SK-N-SH treated with all-trans-retinoic acid at 6 μM for 48 hours (cell line): ENCODE results near the gene VPS33A.
A peak's percentile ranks its signal among the peaks of the same experiment; 100 is the strongest.
"Not testable (repeated sequence)": the region's sequence is repeated elsewhere in the genome, so short reads cannot be mapped to it uniquely, and the experiment has no call there.

ENCODE experiments used
- ATAC-seq: fragments of 200-7000 bp; cut with Tn5 transposase; 3 replicates; pipeline ENCODE4 v1.9.1; 2020; ENCODE audit warnings: mild to moderate bottlenecking, moderate library complexity
- ARNTL ChIP-seq: fragments of 450-650 bp; formaldehyde crosslinking; IDR thresholded peaks from 2 replicates; pipeline ENCODE4 v1.5.0; 2020; ENCODE audit warnings: low read depth, mild to moderate bottlenecking, moderate library complexity, borderline replicate concordance
- BACH2 ChIP-seq: fragments of 250-450 bp; sonication (Bioruptor Pico); IDR thresholded peaks from 2 replicates; pipeline ENCODE4 v1.9.0; 2021; ENCODE audit warnings: mild to moderate bottlenecking, borderline replicate concordance
- CSDC2 ChIP-seq: fragments of 250-450 bp; sonication (Bioruptor Pico); IDR thresholded peaks from 2 replicates; pipeline ENCODE4 v1.5.0; 2020; ENCODE audit warnings: mild to moderate bottlenecking, moderate library complexity
- ESRRG ChIP-seq: fragments of 250-450 bp; sonication (Bioruptor Pico); IDR thresholded peaks from 2 replicates; pipeline ENCODE4 v1.6.1; 2021; ENCODE audit warnings: mild to moderate bottlenecking
- GLIS3 ChIP-seq: fragments of 250-450 bp; sonication (Bioruptor Pico); IDR thresholded peaks from 2 replicates; pipeline ENCODE4 v1.5.0; 2020; ENCODE audit warnings: mild to moderate bottlenecking, moderate library complexity
- ISL1 ChIP-seq: fragments of 250-450 bp; sonication (Bioruptor Pico); IDR thresholded peaks from 2 replicates; pipeline ENCODE4 v2.1.2; 2022; ENCODE audit warnings: mild to moderate bottlenecking, moderate library complexity
- OSR1 ChIP-seq: fragments of 250-450 bp; sonication (Bioruptor Pico); IDR thresholded peaks from 2 replicates; pipeline ENCODE4 v1.8.0; 2022; ENCODE audit warnings: moderate library complexity, mild to moderate bottlenecking, inconsistent platforms
- PPARA ChIP-seq: fragments of 250-450 bp; sonication (Bioruptor Pico); IDR thresholded peaks from 2 replicates; pipeline ENCODE4 v1.5.0; 2020; ENCODE audit warnings: mild to moderate bottlenecking, borderline replicate concordance
- RARB ChIP-seq: fragments of 250-450 bp; sonication (Bioruptor Pico); IDR thresholded peaks from 2 replicates; pipeline ENCODE4 v1.8.0; 2021; ENCODE audit warnings: mild to moderate bottlenecking, moderate library complexity
- SNAI2 ChIP-seq: fragments of 250-450 bp; sonication (Bioruptor Pico); IDR thresholded peaks from 2 replicates; pipeline ENCODE4 v1.5.0; 2020; ENCODE audit warnings: mild to moderate bottlenecking, moderate library complexity
- TCF4 ChIP-seq: fragments of 250-450 bp; sonication (Bioruptor Pico); IDR thresholded peaks from 2 replicates; pipeline ENCODE4 v1.8.0; 2021; ENCODE audit warnings: mild to moderate bottlenecking, moderate library complexity, borderline replicate concordance
- TOX ChIP-seq: fragments of 250-450 bp; sonication (Bioruptor Pico); IDR thresholded peaks from 2 replicates; pipeline ENCODE4 v1.8.0; 2021; ENCODE audit warnings: mild to moderate bottlenecking, moderate library complexity, borderline replicate concordance
- ZC3H10 ChIP-seq: fragments of 250-450 bp; sonication (Bioruptor Pico); IDR thresholded peaks from 2 replicates; pipeline ENCODE4 v1.5.1; 2021; ENCODE audit warnings: mild to moderate bottlenecking, moderate library complexity
- ZFP3 ChIP-seq: fragments of 250-450 bp; sonication (Bioruptor Pico); IDR thresholded peaks from 2 replicates; pipeline ENCODE4 v1.5.0; 2020; ENCODE audit warnings: mild to moderate bottlenecking, moderate library complexity
- ZFP30 ChIP-seq: fragments of 450-650 bp; formaldehyde crosslinking; IDR thresholded peaks from 2 replicates; pipeline ENCODE4 v1.5.0; 2022; ENCODE audit warnings: mild to moderate bottlenecking, moderate library complexity
- ZNF565 ChIP-seq: fragments of 450-650 bp; formaldehyde crosslinking; conservative IDR thresholded peaks from 2 replicates; pipeline ENCODE4 v1.5.0; 2020; ENCODE audit warnings: low read depth, mild to moderate bottlenecking, moderate library complexity
- ZNF70 ChIP-seq: fragments of 450-650 bp; formaldehyde crosslinking; IDR thresholded peaks from 2 replicates; pipeline ENCODE4 v1.5.0; 2020; ENCODE audit warnings: mild to moderate bottlenecking, moderate library complexity
- ZNF8 ChIP-seq: fragments of 450-650 bp; formaldehyde crosslinking; IDR thresholded peaks from 2 replicates; pipeline ENCODE4 v1.5.0; 2020; ENCODE audit warnings: mild to moderate bottlenecking, moderate library complexity
- TF ChIP-seq, protein P1 (sequence below): fragments of 250-450 bp; sonication (Bioruptor Pico); IDR thresholded peaks from 2 replicates; pipeline ENCODE4 v1.8.0; 2021; ENCODE audit warnings: low read depth, mild to moderate bottlenecking, moderate library complexity, borderline replicate concordance
- TF ChIP-seq, protein P2 (sequence below): fragments of 250-450 bp; sonication (Bioruptor Pico); IDR thresholded peaks from 2 replicates; pipeline ENCODE4 v1.5.1; 2021; ENCODE audit warnings: mild to moderate bottlenecking, moderate library complexity
- TF ChIP-seq, protein P3 (sequence below): fragments of 250-450 bp; sonication (Bioruptor Pico); IDR thresholded peaks from 2 replicates; pipeline ENCODE4 v1.8.0; 2020; ENCODE audit warnings: mild to moderate bottlenecking, moderate library complexity, borderline replicate concordance
- TF ChIP-seq, protein P4 (sequence below): fragments of 250-450 bp; sonication (Bioruptor Pico); IDR thresholded peaks from 2 replicates; pipeline ENCODE4 v1.5.1; 2020; ENCODE audit warnings: low read depth, mild to moderate bottlenecking, moderate library complexity

Gene VPS33A

DNA sequence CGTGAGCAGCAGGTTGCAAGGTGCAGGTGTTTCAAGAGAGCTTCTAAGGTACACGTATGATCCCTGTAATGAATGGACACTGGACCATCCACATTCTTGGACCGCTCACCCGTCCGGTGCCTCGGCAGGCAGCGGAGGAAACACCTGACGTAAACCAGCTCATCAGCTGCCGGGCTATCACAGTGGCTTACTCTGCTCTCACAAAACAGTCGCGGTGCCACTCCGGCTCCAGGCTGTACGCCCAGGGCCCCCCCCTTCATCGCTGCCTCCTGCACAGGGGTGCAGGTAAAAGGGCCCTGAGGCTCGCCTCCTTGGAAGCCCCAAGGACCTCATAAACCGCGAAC lies 436 bp downstream of the VPS33A start:
- no peak for TF ChIP-seq ZNF70
- no peak for TF ChIP-seq ZFP3
- TF ChIP-seq TCF4 (CRISPR knock-in tag) = no peak
- TF ChIP-seq GLIS3 (CRISPR knock-in tag) = no peak
- TF ChIP-seq, protein P1, sequence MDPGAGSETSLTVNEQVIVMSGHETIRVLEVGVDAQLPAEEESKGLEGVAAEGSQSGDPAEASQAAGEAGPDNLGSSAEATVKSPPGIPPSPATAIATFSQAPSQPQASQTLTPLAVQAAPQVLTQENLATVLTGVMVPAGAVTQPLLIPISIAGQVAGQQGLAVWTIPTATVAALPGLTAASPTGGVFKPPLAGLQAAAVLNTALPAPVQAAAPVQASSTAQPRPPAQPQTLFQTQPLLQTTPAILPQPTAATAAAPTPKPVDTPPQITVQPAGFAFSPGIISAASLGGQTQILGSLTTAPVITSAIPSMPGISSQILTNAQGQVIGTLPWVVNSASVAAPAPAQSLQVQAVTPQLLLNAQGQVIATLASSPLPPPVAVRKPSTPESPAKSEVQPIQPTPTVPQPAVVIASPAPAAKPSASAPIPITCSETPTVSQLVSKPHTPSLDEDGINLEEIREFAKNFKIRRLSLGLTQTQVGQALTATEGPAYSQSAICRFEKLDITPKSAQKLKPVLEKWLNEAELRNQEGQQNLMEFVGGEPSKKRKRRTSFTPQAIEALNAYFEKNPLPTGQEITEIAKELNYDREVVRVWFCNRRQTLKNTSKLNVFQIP (CRISPR knock-in tag) = no peak
- ATAC-seq = peak; percentile 60

DNA sequence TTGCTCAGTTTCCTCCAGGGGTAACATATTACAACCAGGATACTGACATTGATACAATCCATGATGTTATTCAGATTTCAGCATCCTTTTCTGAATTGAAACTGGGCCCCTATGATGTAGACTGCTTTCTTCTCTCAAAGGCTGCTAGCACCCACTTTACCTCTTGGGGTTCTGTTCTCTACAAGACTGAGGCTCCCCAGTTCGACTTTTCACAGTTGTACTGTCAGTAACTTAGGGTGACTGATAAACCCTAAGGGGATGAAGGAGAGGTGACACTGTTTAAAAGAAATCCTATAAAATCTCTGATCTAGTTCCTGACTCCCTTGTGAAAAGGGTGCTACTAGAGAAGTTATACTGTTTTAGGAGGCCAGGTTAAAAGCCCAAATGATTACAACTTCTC lies 818 bp downstream of the VPS33A start:
- no peak for ATAC-seq
- TF ChIP-seq ZFP3 = no peak
- no peak for TF ChIP-seq ARNTL (CRISPR knock-in tag)
- no peak for TF ChIP-seq PPARA (CRISPR knock-in tag)
- TF ChIP-seq, protein P2, sequence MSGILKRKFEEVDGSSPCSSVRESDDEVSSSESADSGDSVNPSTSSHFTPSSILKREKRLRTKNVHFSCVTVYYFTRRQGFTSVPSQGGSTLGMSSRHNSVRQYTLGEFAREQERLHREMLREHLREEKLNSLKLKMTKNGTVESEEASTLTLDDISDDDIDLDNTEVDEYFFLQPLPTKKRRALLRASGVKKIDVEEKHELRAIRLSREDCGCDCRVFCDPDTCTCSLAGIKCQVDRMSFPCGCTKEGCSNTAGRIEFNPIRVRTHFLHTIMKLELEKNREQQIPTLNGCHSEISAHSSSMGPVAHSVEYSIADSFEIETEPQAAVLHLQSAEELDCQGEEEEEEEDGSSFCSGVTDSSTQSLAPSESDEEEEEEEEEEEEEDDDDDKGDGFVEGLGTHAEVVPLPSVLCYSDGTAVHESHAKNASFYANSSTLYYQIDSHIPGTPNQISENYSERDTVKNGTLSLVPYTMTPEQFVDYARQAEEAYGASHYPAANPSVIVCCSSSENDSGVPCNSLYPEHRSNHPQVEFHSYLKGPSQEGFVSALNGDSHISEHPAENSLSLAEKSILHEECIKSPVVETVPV (CRISPR knock-in tag) = no peak
- TF ChIP-seq GLIS3 (CRISPR knock-in tag) = no peak
- no peak for TF ChIP-seq TCF4 (CRISPR knock-in tag)

DNA sequence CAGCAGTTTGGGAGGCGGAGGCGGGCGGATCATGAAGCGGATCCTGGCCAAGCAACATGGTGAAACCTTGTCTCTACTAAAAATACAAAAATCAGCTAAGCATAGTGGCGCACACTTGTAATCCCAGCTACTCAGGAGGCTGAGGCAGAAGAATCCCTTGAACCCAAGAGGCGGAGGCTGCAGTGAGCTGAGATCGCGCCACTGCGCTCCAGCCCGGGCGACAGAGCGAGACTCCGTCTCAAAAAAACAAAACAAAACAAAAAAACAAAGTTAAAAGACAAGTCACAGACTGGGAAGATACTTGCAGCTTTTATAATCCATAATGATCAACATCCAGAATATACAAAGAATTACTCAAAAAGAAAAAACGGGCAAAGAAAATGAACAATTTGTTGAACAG lies 5.6 kb downstream of the VPS33A start:
- ATAC-seq = not testable (repeated sequence)

DNA sequence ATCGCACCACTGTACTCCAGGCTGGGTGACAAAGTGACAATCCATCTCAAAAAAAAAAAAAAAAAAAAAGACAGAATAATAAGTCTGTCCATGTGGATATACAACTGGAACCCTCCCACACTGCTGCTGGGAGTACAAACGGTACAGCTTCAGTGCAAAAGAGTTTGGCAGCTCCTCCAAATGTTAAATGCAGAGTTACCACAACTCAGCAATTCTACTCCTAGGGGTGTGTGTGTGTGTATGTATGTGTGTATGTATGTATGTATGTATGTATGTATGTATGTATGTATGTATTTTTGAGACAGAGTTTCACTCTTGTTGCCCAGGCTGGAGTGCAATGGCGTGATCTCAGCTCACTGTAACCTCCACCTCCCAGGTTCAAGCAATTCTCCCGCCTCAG lies 7.4 kb downstream of the VPS33A start:
- ATAC-seq = not testable (repeated sequence)

DNA sequence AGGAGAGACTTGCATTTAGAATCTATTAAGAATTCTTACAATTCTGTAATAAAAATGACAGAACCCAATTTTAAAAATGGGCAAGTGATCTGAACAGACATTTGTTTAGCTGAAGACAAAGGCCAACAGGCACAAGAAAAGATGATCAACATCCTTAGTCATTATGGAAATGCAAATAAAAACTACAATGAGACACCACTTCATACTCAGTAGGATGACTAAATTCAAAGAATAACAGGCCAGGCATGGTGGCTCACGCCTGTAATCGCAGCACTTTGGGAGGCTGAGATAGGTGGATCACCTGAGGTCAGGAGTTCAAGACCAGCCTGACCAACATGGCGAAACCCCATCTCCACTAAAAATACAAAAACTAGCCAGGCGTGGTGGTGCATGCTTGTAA lies 7.8 kb downstream of the VPS33A start:
- ATAC-seq = not testable (repeated sequence)

DNA sequence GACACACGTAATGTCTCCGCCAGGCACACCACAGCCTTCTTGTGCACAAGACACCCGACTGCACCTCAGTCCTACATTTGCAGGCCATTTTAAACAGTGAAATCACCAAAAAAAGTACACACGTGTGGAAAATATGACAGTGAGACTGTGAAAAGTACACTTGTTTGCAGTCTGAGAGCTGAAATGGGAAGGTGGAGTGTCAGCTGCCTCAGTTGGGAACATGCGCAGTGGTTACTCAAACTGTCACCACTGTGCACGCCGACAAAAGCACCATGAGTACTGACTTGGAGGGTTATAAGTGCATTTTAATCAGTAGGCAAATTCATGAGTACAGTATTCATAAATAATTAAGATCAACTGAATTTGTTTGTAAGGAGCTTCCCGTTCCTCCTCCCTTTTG lies 15.8 kb downstream of the VPS33A start:
- TF ChIP-seq ZNF565 (CRISPR knock-in tag) (no peak), ZC3H10 (CRISPR knock-in tag) (no peak), OSR1 (CRISPR knock-in tag) (no peak), BACH2 (CRISPR knock-in tag) (no peak), SNAI2 (no peak), ESRRG (CRISPR knock-in tag) (no peak), CSDC2 (CRISPR knock-in tag) (no peak), ZFP3 (no peak), ISL1 (CRISPR knock-in tag) (no peak), RARB (CRISPR knock-in tag) (no peak), TOX (no peak), ZNF70 (no peak)
- TF ChIP-seq, protein P3, sequence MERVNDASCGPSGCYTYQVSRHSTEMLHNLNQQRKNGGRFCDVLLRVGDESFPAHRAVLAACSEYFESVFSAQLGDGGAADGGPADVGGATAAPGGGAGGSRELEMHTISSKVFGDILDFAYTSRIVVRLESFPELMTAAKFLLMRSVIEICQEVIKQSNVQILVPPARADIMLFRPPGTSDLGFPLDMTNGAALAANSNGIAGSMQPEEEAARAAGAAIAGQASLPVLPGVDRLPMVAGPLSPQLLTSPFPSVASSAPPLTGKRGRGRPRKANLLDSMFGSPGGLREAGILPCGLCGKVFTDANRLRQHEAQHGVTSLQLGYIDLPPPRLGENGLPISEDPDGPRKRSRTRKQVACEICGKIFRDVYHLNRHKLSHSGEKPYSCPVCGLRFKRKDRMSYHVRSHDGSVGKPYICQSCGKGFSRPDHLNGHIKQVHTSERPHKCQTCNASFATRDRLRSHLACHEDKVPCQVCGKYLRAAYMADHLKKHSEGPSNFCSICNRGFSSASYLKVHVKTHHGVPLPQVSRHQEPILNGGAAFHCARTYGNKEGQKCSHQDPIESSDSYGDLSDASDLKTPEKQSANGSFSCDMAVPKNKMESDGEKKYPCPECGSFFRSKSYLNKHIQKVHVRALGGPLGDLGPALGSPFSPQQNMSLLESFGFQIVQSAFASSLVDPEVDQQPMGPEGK (CRISPR knock-in tag) = no peak
- TF ChIP-seq, protein P1 (CRISPR knock-in tag) = no peak
- no peak for ATAC-seq

DNA sequence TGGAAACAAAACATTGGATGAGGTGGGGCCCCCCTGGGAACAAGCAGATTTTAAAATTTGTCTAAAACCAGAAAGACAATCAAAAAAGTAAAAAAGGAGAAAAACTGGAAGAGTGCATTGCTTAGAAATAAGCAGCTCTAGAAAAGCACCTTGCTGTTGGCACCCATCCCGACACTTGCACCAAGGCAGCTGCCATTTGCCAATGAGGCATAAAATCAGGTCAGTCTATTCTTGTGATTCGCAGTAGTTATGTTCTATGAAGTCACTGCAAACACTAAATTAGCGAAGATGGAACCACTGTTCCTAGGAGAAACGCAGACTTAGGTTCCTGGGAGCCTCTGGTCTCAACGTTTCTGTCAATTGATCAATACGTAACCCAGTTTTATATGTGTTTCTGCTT lies 16.2 kb downstream of the VPS33A start:
- no peak for ATAC-seq
- TF ChIP-seq SNAI2 = no peak
- no peak for TF ChIP-seq ZNF8 (CRISPR knock-in tag)
- no peak for TF ChIP-seq BACH2 (CRISPR knock-in tag)
- no peak for TF ChIP-seq ZFP3
- TF ChIP-seq ZFP30 (CRISPR knock-in tag) = no peak
- TF ChIP-seq ZNF565 (CRISPR knock-in tag) = no peak
- no peak for TF ChIP-seq ZNF70
- TF ChIP-seq ZC3H10 (CRISPR knock-in tag) = no peak
- TF ChIP-seq, protein P4, sequence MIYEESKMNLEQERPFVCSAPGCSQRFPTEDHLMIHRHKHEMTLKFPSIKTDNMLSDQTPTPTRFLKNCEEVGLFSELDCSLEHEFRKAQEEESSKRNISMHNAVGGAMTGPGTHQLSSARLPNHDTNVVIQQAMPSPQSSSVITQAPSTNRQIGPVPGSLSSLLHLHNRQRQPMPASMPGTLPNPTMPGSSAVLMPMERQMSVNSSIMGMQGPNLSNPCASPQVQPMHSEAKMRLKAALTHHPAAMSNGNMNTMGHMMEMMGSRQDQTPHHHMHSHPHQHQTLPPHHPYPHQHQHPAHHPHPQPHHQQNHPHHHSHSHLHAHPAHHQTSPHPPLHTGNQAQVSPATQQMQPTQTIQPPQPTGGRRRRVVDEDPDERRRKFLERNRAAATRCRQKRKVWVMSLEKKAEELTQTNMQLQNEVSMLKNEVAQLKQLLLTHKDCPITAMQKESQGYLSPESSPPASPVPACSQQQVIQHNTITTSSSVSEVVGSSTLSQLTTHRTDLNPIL (CRISPR knock-in tag) = no peak
- TF ChIP-seq ESRRG (CRISPR knock-in tag) = no peak
- TF ChIP-seq, protein P3 (CRISPR knock-in tag) = no peak
- TF ChIP-seq ISL1 (CRISPR knock-in tag) = no peak
- TF ChIP-seq CSDC2 (CRISPR knock-in tag) = no peak
- no peak for TF ChIP-seq ARNTL (CRISPR knock-in tag)
- no peak for TF ChIP-seq PPARA (CRISPR knock-in tag)
- no peak for TF ChIP-seq RARB (CRISPR knock-in tag)
- no peak for TF ChIP-seq TCF4 (CRISPR knock-in tag)
